GM06990 (cell line): ENCODE measurements around the gene MLLT10.
A peak's percentile ranks its signal among the peaks of the same experiment; 100 is the strongest.

Experiments used
- DNase-seq: peaks from one replicate; pipeline ENCODE4 v3.0.0-alpha.2; 2011; ENCODE audit not compliant: insufficient read length; ENCODE audit errors: extremely low read depth
- H3K27me3 ChIP-seq: replicated peaks from 2 replicates; pipeline ENCODE4 v1.6.0; 2011; ENCODE audit warnings: low read length; ENCODE audit not compliant: control insufficient read depth, insufficient read depth
- H3K36me3 ChIP-seq: 2 replicates; pipeline ENCODE4 v1.5.1; 2011; ENCODE audit warnings: low read length; ENCODE audit not compliant: control insufficient read depth, insufficient read depth
- H3K4me3 ChIP-seq: replicated peaks from 2 replicates; pipeline ENCODE4 v1.5.1; 2011; ENCODE audit warnings: low read depth, mild to moderate bottlenecking, control low read depth, low read length
- CTCF ChIP-seq: IDR thresholded peaks from 2 replicates; pipeline ENCODE4 v1.5.1; 2011; ENCODE audit warnings: low read length, control low read depth, mild to moderate bottlenecking, inconsistent platforms; ENCODE audit not compliant: insufficient read depth, poor library complexity, severe bottlenecking

The MLLT10 gene

GRCh38 chr10:21673668-21674067 lies 139.6 kb downstream of the MLLT10 start:
- no peak overlapping the region for H3K4me3 ChIP-seq
- no peak for DNase-seq
- no peaks in the 10 kb centered on the region; the same call in none of the 2 replicates for H3K36me3 ChIP-seq
- TF ChIP-seq CTCF = no peak
- no peaks in the 10 kb centered on the region for H3K27me3 ChIP-seq

GRCh38 chr10:21675157-21675796 lies 141.2 kb downstream of the MLLT10 start:
- Histone ChIP-seq H3K27me3 (no peaks in the 10 kb centered on the region), H3K36me3 (no peaks in the 10 kb centered on the region; the same call in none of the 2 replicates), H3K4me3 (no peak overlapping the region)
- no peak for DNase-seq
- TF ChIP-seq CTCF = peak; percentile 84

GRCh38 chr10:21677551-21677950 lies 143.5 kb downstream of the MLLT10 start:
- DNase-seq = no peak
- Histone ChIP-seq H3K27me3 (no peaks in the 10 kb centered on the region), H3K4me3 (no peak overlapping the region), H3K36me3 (no peaks in the 10 kb centered on the region)
- TF ChIP-seq CTCF = no peak

GRCh38 chr10:21681156-21681555 lies 147.1 kb downstream of the MLLT10 start:
- Histone ChIP-seq H3K4me3 (no peak overlapping the region), H3K36me3 (no peaks in the 10 kb centered on the region), H3K27me3 (no peaks in the 10 kb centered on the region)
- no peak for DNase-seq
- no peak for TF ChIP-seq CTCF

- H3K27me3 ChIP-seq = no peaks in the 10 kb centered on the region
- H3K36me3 ChIP-seq = no peaks in the 10 kb centered on the region
- no peak for DNase-seq
- no peak for TF ChIP-seq CTCF
- H3K4me3 ChIP-seq = no peak overlapping the region
Measured at GRCh38 chr10:21687266-21688008, 153.4 kb downstream of the MLLT10 start.
